H1 (cell line): ENCODE measurements around the gene KLHL29.

Experiments
- CHD7 ChIP-seq: fragments of 300-600 bp; sonication (generic); IDR thresholded peaks from 2 replicates; pipeline ENCODE4 v1.7.1; 2012; ENCODE audit warnings: low read length, moderate library complexity, mild to moderate bottlenecking, inconsistent platforms; ENCODE audit not compliant: insufficient replicate concordance
- CREB1 ChIP-seq: IDR thresholded peaks from 2 replicates; pipeline ENCODE4 v1.6.1; 2012; ENCODE audit warnings: inconsistent platforms
- CTCF ChIP-seq, 3 experiments: IDR thresholded peaks; 1 replicate in 2 of 3; 2 replicates in 1 of 3; pipeline versions ENCODE4 v1.5.1 to v1.6.1; 2011; ENCODE audit warnings: low read length in 3 of 3, mild to moderate bottlenecking in 3 of 3, inconsistent platforms in 2 of 3, low read depth in 1 of 3, moderate library complexity in 1 of 3; ENCODE audit not compliant: insufficient read depth in 1 of 3; ENCODE audit errors: control extremely low read depth in 1 of 3
- HDAC6 ChIP-seq: IDR thresholded peaks from one replicate; pipeline ENCODE4 v1.7.1; 2012; ENCODE audit warnings: low read depth, mild to moderate bottlenecking, inconsistent platforms, low read length, moderate library complexity
- POLR2AphosphoS5 ChIP-seq: IDR thresholded peaks from 2 replicates; pipeline ENCODE4 v1.6.1; 2011; ENCODE audit warnings: low read depth, low read length
- TCF12 ChIP-seq: IDR thresholded peaks from 2 replicates; pipeline ENCODE4 v1.6.1; 2011; ENCODE audit warnings: low read depth, mild to moderate bottlenecking, low read length

GRCh38 chr2:23607925-23608324, 222.9 kb downstream of the KLHL29 start:
- TF ChIP-seq POLR2AphosphoS5: no peak
- TF ChIP-seq CTCF (IDR thresholded peaks at IDR 0.05; ENCODE audit: control extremely low read depth in 1 of 3, insufficient read depth in 1 of 3, low read depth in 1 of 3, low read length in 3 of 3): no peak
- TF ChIP-seq CREB1: no peak
- TF ChIP-seq TCF12: no peak
- no peak for TF ChIP-seq HDAC6
- no peak for TF ChIP-seq CHD7
